Coronary artery (tissue), 2 donors: Measurements from ENCODE around the gene ZGPAT.

Experiments
- DNase-seq: peaks from one replicate; pipeline ENCODE4 v3.0.0-alpha.2; 2017; ENCODE audit warnings: low spot score
- H3K27ac ChIP-seq, 2 donors: fragments of 200-600 bp; sonication (generic); one replicate each; pipeline ENCODE4 v1.5.1; 2016 to 2019
- H3K4me3 ChIP-seq: fragments of 200-600 bp; sonication (generic); 2 replicates; pipeline ENCODE4 v1.5.1; 2016; ENCODE audit warnings: mild to moderate bottlenecking, moderate library complexity
- CTCF ChIP-seq: fragments of 200-600 bp; sonication (generic); IDR thresholded peaks from one replicate; pipeline ENCODE4 v1.5.1; 2019; ENCODE audit warnings: antibody characterized with exemption

ZGPAT gene

DNA sequence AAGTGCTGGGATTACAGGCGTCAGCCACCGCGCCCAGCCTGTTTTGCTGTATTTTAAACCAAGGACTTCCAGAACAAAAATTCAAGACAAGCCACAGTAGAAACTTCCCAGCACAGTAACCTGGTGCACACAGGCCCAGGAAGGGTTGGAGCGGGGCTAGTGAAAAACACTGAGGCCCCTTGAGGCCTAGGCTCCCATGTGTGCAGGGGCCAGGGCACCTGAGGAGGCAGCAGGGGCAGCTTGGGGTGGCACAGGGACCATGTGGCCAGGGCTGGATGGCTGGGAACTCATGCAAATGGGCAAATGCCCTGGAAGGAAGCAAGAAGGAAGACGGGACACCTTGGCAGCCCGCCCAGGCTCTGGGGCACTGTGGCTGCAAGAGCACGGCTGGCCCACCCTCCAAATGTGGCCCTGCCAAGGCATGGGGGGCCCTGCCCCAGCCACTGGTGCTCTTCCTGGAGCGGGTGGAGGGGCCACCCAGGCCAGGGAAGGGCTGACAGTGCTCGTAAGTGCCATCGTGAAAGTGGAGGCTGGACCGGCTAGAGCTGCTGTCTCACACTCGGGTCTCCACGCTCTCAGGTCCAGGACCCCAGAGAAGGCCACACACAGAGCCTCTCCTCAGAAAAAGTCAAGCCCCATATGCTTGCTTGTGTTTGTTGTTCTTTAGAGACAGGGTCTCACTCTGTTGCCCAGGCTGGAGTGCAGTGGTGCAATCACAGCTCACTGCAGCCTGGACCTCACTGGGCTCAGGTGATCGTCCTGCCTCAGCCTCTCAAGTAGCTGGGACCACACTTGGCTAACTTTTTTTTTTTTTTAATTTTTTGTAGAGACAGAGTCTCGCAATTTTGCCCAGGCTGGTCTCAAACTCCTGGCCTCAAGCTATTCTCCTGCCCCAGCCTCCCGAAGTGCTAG is 42.0 kb downstream of the ZGPAT start:
- H3K4me3 ChIP-seq: no peak overlapping the region
- no peak overlapping the region for H3K27ac ChIP-seq
- no peak for TF ChIP-seq CTCF
- no peak for DNase-seq

GRCh38 chr20:63750807-63751470 is 43.1 kb downstream of the ZGPAT start:
- Histone ChIP-seq H3K27ac (no peak overlapping the region), H3K4me3 (no peak overlapping the region)
- no peak for DNase-seq
- no peak for TF ChIP-seq CTCF

DNA sequence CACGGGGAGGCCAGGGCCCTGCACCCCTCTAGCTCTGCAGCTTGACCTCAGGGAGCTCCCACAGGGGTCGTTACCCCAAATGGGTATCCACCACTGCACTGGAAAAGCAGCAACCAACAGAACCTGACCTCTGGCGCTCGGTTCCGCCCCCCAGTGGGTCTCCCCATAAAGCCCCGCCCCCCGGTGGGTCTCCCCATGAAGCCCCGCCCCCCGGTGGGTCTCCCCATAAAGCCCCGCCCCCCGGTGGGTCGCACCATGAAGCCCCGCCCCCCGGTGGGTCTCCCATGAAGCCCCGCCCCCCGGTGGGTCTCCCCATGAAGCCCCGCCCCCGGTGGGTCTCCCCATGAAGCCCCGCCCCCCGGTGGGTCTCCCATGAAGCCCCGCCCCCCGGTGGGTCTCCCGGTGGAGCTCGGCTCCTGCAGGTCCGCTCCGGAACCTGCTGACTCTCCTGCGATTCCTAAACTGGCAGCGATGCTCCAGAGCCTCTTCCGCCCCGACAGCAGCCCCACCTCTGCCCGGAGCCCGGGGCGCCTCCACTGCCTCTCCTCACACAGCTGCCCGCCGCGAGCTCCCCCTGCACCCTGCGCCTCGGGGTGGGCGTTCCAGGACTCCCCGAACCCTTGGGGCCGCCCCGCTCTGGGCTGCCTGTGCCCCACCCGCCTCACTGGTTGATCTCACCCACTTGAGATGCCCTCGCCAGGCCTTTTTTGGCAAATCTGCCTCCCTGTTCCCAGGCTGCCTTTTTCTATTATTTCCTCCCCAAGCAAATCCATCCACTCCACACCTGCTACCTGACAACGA is 43.8 kb downstream of the ZGPAT start:
- H3K27ac ChIP-seq: no peak overlapping the region
- DNase-seq: no peak
- no peak overlapping the region for H3K4me3 ChIP-seq
- no peak for TF ChIP-seq CTCF

DNA sequence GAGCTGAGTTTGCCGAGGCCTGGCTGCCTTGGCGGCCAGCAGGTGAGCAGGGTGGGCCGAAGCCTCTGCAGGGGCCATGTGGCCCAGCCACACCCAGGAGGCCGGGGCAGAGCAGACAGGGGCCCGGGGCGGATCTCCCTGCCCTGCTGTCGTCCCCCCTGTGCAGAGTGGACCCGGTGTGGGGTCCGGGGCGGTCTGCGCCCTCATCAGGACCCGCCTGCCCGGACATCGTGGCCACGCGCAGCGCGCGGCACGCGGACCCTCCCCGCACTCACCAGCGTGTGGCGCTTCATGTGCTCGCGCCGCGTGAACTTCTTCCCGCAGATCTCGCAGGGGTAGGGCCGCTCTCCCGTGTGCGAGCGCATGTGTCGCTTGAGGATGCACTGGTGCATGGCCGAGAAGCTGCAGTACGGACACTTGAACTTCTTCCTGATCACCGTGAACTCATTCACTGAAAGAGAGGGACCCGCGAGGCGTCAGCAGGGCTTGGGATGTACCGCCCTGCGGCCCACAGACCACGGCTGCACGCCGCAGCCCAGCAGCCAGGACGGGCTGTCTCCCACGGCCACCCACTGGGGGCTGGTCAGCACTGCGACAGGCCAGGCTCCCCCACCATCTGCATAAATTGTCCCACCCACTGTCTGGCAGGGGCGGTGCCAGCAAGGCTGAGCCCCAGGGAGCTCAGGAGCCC is 44.7 kb downstream of the ZGPAT start:
- H3K27ac ChIP-seq: no peak overlapping the region
- no peak for DNase-seq
- no peak overlapping the region for H3K4me3 ChIP-seq
- TF ChIP-seq CTCF: no peak

DNA sequence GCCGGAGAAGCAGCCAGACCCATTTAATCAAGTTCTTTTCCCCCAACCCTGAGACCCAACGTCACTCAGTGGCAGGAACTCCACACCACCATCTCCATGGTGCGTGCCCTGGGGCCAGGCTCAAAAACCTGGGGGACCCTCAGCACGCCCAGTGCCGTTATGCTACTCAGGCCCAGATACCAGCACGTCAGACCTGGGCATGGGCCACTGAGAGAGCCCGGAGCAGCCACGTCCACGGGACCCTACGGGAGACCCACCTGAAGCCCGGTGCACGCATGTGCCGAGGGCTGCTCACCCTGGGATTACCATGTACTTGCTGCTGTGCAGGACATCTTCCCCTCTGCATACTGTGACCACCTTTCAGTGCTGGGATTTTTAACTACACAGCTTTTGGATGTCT is 45.5 kb downstream of the ZGPAT start:
- no peak overlapping the region for H3K27ac ChIP-seq
- no peak for DNase-seq
- no peak for TF ChIP-seq CTCF
- no peak overlapping the region for H3K4me3 ChIP-seq

GRCh38 chr20:63754008-63754407 is 46.2 kb downstream of the ZGPAT start:
- DNase-seq: no peak
- Histone ChIP-seq H3K4me3 (no peak overlapping the region), H3K27ac (no peak overlapping the region)
- no peak for TF ChIP-seq CTCF
